WERI-Rb-1 (cell line): ENCODE data around the gene TULP4.
"Not testable (repeated sequence)": the region's sequence is repeated elsewhere in the genome, so short reads cannot be mapped to it uniquely, and the experiment has no call there.

ENCODE experiments used
- DNase-seq: peaks from one replicate; pipeline ENCODE4 v3.0.0-alpha.2; 2020
- H3K27ac ChIP-seq: fragments of 250-450 bp; sonication (Bioruptor Pico); 2 replicates; pipeline ENCODE4 v1.5.1; 2020; ENCODE audit warnings: mild to moderate bottlenecking, moderate library complexity
- H3K27me3 ChIP-seq: fragments of 250-450 bp; sonication (Bioruptor Pico); 2 replicates; pipeline ENCODE4 v1.5.1; 2021; ENCODE audit warnings: mild to moderate bottlenecking, low read depth, moderate library complexity; ENCODE audit not compliant: insufficient read depth, severe bottlenecking
- H3K36me3 ChIP-seq: fragments of 250-450 bp; sonication (Bioruptor Pico); 2 replicates; pipeline ENCODE4 v1.5.1; 2020; ENCODE audit warnings: mild to moderate bottlenecking, moderate library complexity
- H3K4me3 ChIP-seq: 2 replicates; pipeline ENCODE4 v1.5.1; 2011; ENCODE audit warnings: low read depth, mild to moderate bottlenecking, control low read depth, low read length
- H3K9me3 ChIP-seq: fragments of 250-450 bp; sonication (Bioruptor Pico); 2 replicates; pipeline ENCODE4 v1.5.1; 2021; ENCODE audit warnings: mild to moderate bottlenecking, moderate library complexity; ENCODE audit not compliant: severe bottlenecking
- TF ChIP-seq, protein P1 (sequence below): IDR thresholded peaks from 2 replicates; pipeline ENCODE4 v1.5.1; 2011; ENCODE audit warnings: low read depth, mild to moderate bottlenecking, control low read depth, inconsistent platforms, low read length

Gene TULP4

DNA sequence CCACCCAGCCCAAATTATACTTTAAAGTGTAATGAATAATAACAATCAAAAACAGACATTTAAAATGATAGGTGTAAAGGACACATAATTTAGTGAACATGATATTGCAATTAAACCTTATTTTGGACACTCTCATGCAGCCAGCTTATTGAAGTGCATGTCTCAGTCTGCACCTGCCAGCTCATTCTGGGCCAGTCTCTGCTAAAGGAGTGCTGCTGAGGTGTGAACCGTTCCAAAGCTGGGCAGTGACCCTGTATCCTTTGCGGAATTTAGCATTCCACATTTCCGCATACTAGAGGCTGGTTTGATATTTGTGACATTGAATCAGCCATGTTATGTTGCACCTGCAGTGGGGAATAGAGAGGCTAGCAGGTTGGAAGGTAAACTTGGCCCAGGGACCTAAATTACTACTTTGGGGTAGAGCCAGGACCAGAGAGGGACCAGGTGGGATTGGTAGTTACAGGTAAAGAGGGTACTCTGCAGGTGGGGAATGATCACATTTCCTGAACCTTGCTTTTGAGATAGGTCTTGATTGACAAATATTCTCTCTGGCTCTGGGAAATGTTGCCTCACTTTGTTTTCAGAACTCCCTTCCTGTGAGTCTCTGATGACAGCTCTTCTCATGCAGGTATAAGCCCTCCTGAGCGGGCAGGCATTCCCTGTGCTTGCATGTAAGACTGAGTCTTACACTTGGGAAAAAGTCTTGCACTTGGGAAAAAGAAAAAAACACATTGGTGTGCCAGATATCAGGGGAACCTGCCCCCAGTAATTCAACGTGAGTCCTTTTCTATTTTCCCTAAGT is 26.2 kb downstream of the TULP4 start:
- no peaks in the 10 kb centered on the region for H3K27me3 ChIP-seq
- H3K4me3 ChIP-seq: no peak overlapping the region
- H3K36me3 ChIP-seq: peaks cover 37% of the 10 kb centered on the region
- no peaks in the 10 kb centered on the region for H3K9me3 ChIP-seq
- H3K27ac ChIP-seq: no peak overlapping the region
- DNase-seq: no peak
- TF ChIP-seq, protein P1, sequence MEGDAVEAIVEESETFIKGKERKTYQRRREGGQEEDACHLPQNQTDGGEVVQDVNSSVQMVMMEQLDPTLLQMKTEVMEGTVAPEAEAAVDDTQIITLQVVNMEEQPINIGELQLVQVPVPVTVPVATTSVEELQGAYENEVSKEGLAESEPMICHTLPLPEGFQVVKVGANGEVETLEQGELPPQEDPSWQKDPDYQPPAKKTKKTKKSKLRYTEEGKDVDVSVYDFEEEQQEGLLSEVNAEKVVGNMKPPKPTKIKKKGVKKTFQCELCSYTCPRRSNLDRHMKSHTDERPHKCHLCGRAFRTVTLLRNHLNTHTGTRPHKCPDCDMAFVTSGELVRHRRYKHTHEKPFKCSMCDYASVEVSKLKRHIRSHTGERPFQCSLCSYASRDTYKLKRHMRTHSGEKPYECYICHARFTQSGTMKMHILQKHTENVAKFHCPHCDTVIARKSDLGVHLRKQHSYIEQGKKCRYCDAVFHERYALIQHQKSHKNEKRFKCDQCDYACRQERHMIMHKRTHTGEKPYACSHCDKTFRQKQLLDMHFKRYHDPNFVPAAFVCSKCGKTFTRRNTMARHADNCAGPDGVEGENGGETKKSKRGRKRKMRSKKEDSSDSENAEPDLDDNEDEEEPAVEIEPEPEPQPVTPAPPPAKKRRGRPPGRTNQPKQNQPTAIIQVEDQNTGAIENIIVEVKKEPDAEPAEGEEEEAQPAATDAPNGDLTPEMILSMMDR: no peak

DNA sequence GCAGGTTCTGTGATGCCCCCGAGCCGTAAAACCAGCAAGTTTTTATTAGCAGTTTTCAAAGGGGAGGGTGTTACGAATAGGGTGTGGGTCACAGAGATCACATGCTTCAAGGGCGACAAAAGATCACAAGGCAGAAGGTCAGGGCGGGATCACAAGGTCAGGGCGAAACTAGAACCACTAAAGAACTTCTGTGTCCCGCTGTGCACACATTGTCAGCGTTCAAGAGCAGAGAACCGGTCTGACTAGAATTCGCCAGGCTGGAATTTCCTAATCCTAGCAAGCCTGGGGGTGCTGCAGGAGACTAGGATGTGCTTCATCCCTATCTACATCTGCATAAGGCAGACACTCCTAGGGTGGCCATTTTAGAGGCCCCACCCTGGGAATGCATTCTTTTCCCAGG is 26.9 kb downstream of the TULP4 start:
- DNase-seq, H3K27ac ChIP-seq, H3K27me3 ChIP-seq, H3K4me3 ChIP-seq, H3K9me3 ChIP-seq: not testable (repeated sequence)
- peaks cover 30% of the 10 kb centered on the region for H3K36me3 ChIP-seq

GRCh38 chr6:158340252-158340651 is 28.0 kb downstream of the TULP4 start:
- peaks cover 23% of the 10 kb centered on the region for H3K36me3 ChIP-seq
- no peak overlapping the region for H3K4me3 ChIP-seq
- H3K27ac ChIP-seq: no peak overlapping the region
- TF ChIP-seq, protein P1: no peak
- no peaks in the 10 kb centered on the region for H3K27me3 ChIP-seq
- DNase-seq: no peak
- H3K9me3 ChIP-seq: peaks cover 3% of the 10 kb centered on the region

DNA sequence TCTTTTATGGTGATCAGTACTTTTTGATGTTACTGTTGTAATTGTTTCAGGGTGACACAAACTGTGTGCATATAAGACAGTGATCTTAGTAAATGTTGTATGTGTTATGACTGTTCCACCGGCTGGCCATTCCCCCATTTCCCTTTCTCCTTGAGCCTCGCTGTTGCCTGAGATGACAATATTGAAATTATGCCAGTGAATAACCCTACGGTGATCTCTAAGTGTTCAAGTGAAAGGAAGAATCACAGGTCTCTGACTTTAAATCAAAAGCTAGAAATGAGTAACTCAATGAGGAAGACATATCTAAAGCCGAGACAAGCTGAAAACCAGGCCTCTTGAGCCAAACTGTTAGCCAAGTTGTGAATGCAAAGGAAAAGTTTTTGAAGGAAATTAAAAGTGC is 32.3 kb downstream of the TULP4 start:
- DNase-seq: no peak
- no peak overlapping the region for H3K27ac ChIP-seq
- no peak overlapping the region for H3K4me3 ChIP-seq
- TF ChIP-seq, protein P1: no peak
- H3K27me3 ChIP-seq: no peaks in the 10 kb centered on the region
- H3K36me3 ChIP-seq: peaks cover 5% of the 10 kb centered on the region
- H3K9me3 ChIP-seq: peaks cover 14% of the 10 kb centered on the region

DNA sequence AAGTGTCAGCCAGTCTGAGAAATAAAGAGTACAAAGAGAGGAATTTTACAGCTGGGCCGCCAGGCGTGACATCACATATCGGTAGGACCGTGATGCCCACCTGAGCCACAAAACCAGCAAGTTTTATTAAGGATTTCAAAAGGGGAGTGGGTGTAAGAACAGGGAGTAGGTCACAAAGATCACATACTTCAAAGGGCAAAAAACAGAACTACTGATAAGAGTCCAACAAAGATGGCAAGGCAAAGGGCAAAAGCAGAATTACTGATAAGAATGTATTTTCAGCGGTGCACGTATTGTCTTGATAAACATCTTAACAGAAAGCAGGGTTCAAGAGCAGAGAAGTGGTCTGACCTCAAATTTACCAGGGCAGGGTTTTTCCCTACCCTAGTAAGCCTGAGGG is 33.2 kb downstream of the TULP4 start:
- not testable (repeated sequence) for H3K4me3 ChIP-seq, H3K27ac ChIP-seq, DNase-seq, H3K27me3 ChIP-seq, H3K36me3 ChIP-seq
- peaks cover 14% of the 10 kb centered on the region for H3K9me3 ChIP-seq

DNA sequence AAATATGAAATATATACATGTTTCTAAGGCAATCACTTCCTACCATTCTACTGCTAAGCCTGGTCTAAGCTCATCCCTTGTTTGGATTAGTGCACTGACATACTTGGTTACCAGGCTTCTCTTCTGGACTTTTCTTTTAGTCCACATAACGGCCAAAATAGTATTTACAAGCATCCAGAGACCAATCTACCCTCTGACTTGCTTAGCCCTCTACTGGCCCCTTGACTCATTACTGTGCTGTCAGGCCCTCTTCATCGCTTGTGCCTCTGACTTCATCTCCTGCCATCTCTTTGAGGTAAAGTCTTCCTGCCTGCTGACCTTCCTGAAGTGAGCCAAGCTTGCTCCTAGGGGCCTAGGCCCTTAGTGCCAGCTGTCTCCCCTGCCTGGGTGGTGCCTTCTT is 35.1 kb downstream of the TULP4 start:
- peak; percentile 39 for DNase-seq
- Histone ChIP-seq H3K27ac (peak overlapping the region; percentile 34), H3K27me3 (no peaks in the 10 kb centered on the region), H3K9me3 (peaks cover 14% of the 10 kb centered on the region), H3K4me3 (no peak overlapping the region), H3K36me3 (peaks cover 10% of the 10 kb centered on the region)
- TF ChIP-seq, protein P1: peak; percentile 37; the same call in 1 of the 2 replicates

- H3K9me3 ChIP-seq: peaks cover 14% of the 10 kb centered on the region
- not testable (repeated sequence) for H3K36me3 ChIP-seq, H3K4me3 ChIP-seq, H3K27ac ChIP-seq, DNase-seq, H3K27me3 ChIP-seq
Observed at GRCh38 chr6:158348737-158349504, 36.7 kb downstream of the TULP4 start.

DNA sequence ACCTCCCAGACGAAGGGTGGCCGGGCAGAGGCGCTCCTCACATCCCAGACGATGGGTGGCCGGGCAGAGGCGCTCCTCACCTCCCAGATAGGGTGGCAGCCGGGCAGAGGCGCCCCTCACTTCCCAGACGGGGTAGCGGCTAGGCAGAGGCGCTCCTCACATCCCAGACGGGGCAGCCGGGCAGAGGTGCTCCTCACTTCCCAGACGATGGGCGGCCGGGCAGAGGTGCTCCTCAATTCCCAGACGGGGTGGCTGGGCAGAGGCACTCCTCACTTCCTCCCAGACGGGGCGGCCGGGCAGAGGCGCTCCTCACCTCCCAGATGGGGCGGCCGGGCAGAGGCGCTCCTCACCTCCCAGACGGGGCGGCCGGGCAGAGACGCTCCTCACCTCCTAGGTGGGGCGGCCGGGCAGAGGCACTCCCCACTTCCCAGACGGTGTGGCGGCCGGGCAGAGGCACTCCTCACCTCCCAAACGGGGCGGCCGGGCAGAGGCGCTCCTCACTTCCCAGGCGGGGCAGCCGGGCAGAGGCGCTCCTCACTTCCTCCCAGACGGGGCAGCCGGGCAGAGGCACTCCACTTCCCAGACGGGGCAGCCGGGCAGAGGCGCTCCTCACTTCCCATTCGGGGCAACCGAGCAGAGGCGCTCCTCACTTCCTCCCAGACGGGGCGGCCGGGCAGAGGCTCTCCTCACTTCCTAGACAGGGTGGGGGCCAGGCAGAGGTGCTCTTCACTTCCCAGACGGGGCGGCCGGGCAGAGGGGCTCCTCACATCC is 37.4 kb downstream of the TULP4 start:
- not testable (repeated sequence) for DNase-seq, H3K27me3 ChIP-seq, H3K4me3 ChIP-seq, H3K27ac ChIP-seq, H3K36me3 ChIP-seq
- peaks cover 14% of the 10 kb centered on the region for H3K9me3 ChIP-seq

DNA sequence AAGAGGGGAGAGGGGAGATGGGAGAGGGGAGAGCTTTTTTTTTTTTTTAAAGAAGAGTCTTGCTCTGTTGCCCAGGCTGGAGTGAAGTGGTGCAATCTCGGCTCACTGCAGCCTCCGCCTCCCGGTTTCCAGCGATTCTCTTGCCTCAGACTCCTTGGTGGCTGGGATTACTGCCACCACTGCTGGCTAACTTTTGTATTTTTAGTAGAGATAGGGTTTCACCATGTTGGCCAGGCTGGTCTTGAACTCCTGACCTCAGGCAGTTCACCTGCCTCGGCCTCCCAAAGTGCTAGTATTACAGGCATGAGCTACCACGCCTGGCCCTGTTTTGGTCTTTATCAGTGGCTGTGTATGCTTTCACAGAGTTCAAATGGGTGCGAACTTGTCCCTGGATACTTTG is 38.5 kb downstream of the TULP4 start:
- not testable (repeated sequence) for H3K4me3 ChIP-seq, H3K27ac ChIP-seq, H3K27me3 ChIP-seq

More for the DNA sequence above, 38.5 kb downstream of the TULP4 start:
- H3K9me3 ChIP-seq, H3K36me3 ChIP-seq, DNase-seq: not testable (repeated sequence)
